Activated CD4-positive, alpha-beta T cell treated with anti-CD3 and anti-CD28 coated beads, Interleukin-2, amount 50 U/mL, for 24 hours (primary cell): ENCODE measurements around the gene WIPI1.
"Not testable (repeated sequence)": the region's sequence is repeated elsewhere in the genome, so short reads cannot be mapped to it uniquely, and the experiment has no call there.

Experiments used
- DNase-seq, 2 donors: peaks; one replicate each; pipeline ENCODE4 v3.0.0-alpha.2; 2020; ENCODE audit warnings: low read depth in 1 of 2, low spot score in 1 of 2

WIPI1 gene

GRCh38 chr17:68387435-68388218 lies 69.7 kb downstream of the WIPI1 start:
- no peak for DNase-seq

- no peak for DNase-seq
Measured at GRCh38 chr17:68385490-68386215, 71.6 kb downstream of the WIPI1 start.

GRCh38 chr17:68384941-68385340 lies 72.4 kb downstream of the WIPI1 start:
- DNase-seq: no peak

- no peak for DNase-seq
Measured at GRCh38 chr17:68384471-68384870, 72.8 kb downstream of the WIPI1 start.

GRCh38 chr17:68383443-68384321 lies 73.6 kb downstream of the WIPI1 start:
- DNase-seq: no peak

GRCh38 chr17:68383120-68383442 lies 74.2 kb downstream of the WIPI1 start:
- no peak for DNase-seq

- DNase-seq: no peak
Measured at GRCh38 chr17:68382582-68383085, 74.7 kb downstream of the WIPI1 start.

- no peak for DNase-seq
Measured at GRCh38 chr17:68381076-68381900, 76.0 kb downstream of the WIPI1 start.

GRCh38 chr17:68379692-68380677 lies 77.3 kb downstream of the WIPI1 start:
- no peak for DNase-seq

GRCh38 chr17:68379177-68379510 lies 78.2 kb downstream of the WIPI1 start:
- DNase-seq: no peak

GRCh38 chr17:68378268-68379176 lies 78.8 kb downstream of the WIPI1 start:
- DNase-seq: no peak

GRCh38 chr17:68377771-68378267 lies 79.5 kb downstream of the WIPI1 start:
- DNase-seq: no peak

- DNase-seq: not testable (repeated sequence)
Measured at GRCh38 chr17:68376178-68376577, 81.1 kb downstream of the WIPI1 start.

- DNase-seq: no peak
Measured at GRCh38 chr17:68375566-68375965, 81.7 kb downstream of the WIPI1 start.
